Retinal pigment epithelial cell (primary cell): ENCODE data around the gene ZNF467.
A peak's percentile ranks its signal among the peaks of the same experiment; 100 is the strongest.

Experiments
- DNase-seq: peaks from one replicate; pipeline ENCODE4 v3.0.0-alpha.2; 2010; ENCODE audit warnings: low read depth
- H3K4me3 ChIP-seq: 2 replicates; pipeline ENCODE4 v1.5.1; 2011; ENCODE audit warnings: mild to moderate bottlenecking, low read length, control low read depth, moderate library complexity
- TF ChIP-seq, protein P1 (sequence below): conservative IDR thresholded peaks from 2 replicates; pipeline ENCODE4 v1.5.1; 2011; ENCODE audit warnings: low read depth, low read length, control low read depth, inconsistent platforms

ZNF467 gene

GRCh38 chr7:149791411-149792219 lies 18.2 kb upstream of the ZNF467 start:
- TF ChIP-seq, protein P1, sequence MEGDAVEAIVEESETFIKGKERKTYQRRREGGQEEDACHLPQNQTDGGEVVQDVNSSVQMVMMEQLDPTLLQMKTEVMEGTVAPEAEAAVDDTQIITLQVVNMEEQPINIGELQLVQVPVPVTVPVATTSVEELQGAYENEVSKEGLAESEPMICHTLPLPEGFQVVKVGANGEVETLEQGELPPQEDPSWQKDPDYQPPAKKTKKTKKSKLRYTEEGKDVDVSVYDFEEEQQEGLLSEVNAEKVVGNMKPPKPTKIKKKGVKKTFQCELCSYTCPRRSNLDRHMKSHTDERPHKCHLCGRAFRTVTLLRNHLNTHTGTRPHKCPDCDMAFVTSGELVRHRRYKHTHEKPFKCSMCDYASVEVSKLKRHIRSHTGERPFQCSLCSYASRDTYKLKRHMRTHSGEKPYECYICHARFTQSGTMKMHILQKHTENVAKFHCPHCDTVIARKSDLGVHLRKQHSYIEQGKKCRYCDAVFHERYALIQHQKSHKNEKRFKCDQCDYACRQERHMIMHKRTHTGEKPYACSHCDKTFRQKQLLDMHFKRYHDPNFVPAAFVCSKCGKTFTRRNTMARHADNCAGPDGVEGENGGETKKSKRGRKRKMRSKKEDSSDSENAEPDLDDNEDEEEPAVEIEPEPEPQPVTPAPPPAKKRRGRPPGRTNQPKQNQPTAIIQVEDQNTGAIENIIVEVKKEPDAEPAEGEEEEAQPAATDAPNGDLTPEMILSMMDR = no peak
- H3K4me3 ChIP-seq = no peak overlapping the region
- no peak for DNase-seq

- no peak for DNase-seq
- TF ChIP-seq, protein P1 = no peak
- no peak overlapping the region for H3K4me3 ChIP-seq
Observed at GRCh38 chr7:149790754-149791360, 17.5 kb upstream of the ZNF467 start.

DNA sequence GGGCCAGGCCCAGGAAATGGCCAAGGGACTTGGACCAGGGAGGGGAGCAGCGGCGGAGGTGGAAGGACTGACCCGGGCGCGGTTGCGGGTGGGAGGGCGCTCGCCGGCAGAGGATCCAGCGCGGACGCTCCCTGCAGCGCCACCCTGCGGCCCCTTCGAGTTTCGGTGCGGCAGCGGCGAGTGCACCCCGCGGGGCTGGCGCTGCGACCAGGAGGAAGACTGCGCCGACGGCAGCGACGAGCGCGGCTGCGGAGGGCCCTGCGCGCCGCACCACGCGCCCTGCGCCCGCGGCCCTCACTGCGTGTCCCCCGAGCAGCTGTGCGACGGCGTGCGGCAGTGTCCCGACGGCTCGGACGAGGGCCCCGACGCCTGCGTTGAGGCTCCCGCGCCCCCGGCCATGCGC lies 16.8 kb upstream of the ZNF467 start:
- TF ChIP-seq, protein P1 = peak; percentile 56
- DNase-seq = no peak
- H3K4me3 ChIP-seq = no peak overlapping the region

GRCh38 chr7:149789101-149789500 lies 15.7 kb upstream of the ZNF467 start:
- H3K4me3 ChIP-seq = no peak overlapping the region
- DNase-seq = no peak
- TF ChIP-seq, protein P1 = no peak

- no peak overlapping the region for H3K4me3 ChIP-seq
- TF ChIP-seq, protein P1 = no peak
- no peak for DNase-seq
Observed at GRCh38 chr7:149788300-149788851, 15.0 kb upstream of the ZNF467 start.

GRCh38 chr7:149787428-149788299 lies 14.3 kb upstream of the ZNF467 start:
- TF ChIP-seq, protein P1 = peak; percentile 10
- no peak overlapping the region for H3K4me3 ChIP-seq
- no peak for DNase-seq
